CD4-positive, alpha-beta T cell treated with Interleukin-1 beta for 1 hour (primary cell): ENCODE data around the gene AGFG2.
"Not testable (repeated sequence)": the region's sequence is repeated elsewhere in the genome, so short reads cannot be mapped to it uniquely, and the experiment has no call there.

Source experiments
- DNase-seq, 2 donors: peaks; one replicate each; pipeline ENCODE4 v3.0.0-alpha.2; 2020 to 2022

AGFG2 gene

GRCh38 chr7:100538654-100539435 is at the start of gene AGFG2:
AGFG2 (plus strand) TSS chr7:100539203; CDS start chr7:100539347, 144 bp downstream.
- DNase-seq: peak; percentile 100

- DNase-seq: peak; percentile 44 to 64
Observed at GRCh38 chr7:100489824-100490223, 49.2 kb upstream of the AGFG2 start.

- DNase-seq: no peak
Observed at GRCh38 chr7:100490483-100491191, 48.4 kb upstream of the AGFG2 start.

GRCh38 chr7:100491192-100491578 is 47.8 kb upstream of the AGFG2 start:
- DNase-seq: no peak

- DNase-seq: no peak
Observed at GRCh38 chr7:100492738-100493475, 46.1 kb upstream of the AGFG2 start.

GRCh38 chr7:100493476-100494264 is 45.3 kb upstream of the AGFG2 start:
- peak; percentile 48 to 50 for DNase-seq

GRCh38 chr7:100496509-100496908 is 42.5 kb upstream of the AGFG2 start:
- no peak for DNase-seq

- not testable (repeated sequence) for DNase-seq
Observed at GRCh38 chr7:100500743-100501142, 38.3 kb upstream of the AGFG2 start.

- DNase-seq: not testable (repeated sequence)
Observed at GRCh38 chr7:100504031-100504430, 35.0 kb upstream of the AGFG2 start.

GRCh38 chr7:100504887-100505611 is 34.0 kb upstream of the AGFG2 start:
- DNase-seq: no peak

GRCh38 chr7:100506356-100506923 is 32.6 kb upstream of the AGFG2 start:
- DNase-seq: no peak

GRCh38 chr7:100509231-100509630 is 29.8 kb upstream of the AGFG2 start:
- no peak for DNase-seq

- no peak for DNase-seq
Observed at GRCh38 chr7:100510437-100511239, 28.4 kb upstream of the AGFG2 start.

- DNase-seq: no peak
Observed at GRCh38 chr7:100513212-100513810, 25.7 kb upstream of the AGFG2 start.

GRCh38 chr7:100515072-100515532 is 23.9 kb upstream of the AGFG2 start:
- no peak for DNase-seq

- peak; percentile 48 to 72 for DNase-seq
Observed at GRCh38 chr7:100516135-100516812, 22.7 kb upstream of the AGFG2 start.

- no peak for DNase-seq
Observed at GRCh38 chr7:100517305-100517704, 21.7 kb upstream of the AGFG2 start.

- no peak for DNase-seq
Observed at GRCh38 chr7:100519580-100519979, 19.4 kb upstream of the AGFG2 start.

GRCh38 chr7:100520138-100520537 is 18.9 kb upstream of the AGFG2 start:
- no peak for DNase-seq

GRCh38 chr7:100521076-100521475 is 17.9 kb upstream of the AGFG2 start:
- no peak for DNase-seq
